Liver (tissue), 9 donors: ENCODE results near the gene NUP43. TPM values are rescaled to one million over a fixed set of nuclear protein-coding genes. Genes with fewer than 3 reads are reported as not detected.

Source experiments
- DNase-seq: peaks from one replicate; pipeline ENCODE4 v3.0.0-alpha.2; 2017; ENCODE audit warnings: low spot score
- H3K27ac ChIP-seq, 2 donors: one replicate each; pipeline ENCODE4 v1.7.0; 2013; ENCODE audit warnings: inconsistent platforms in 2 of 2, low read length in 2 of 2, control low read depth in 1 of 2, low read depth in 1 of 2, mild to moderate bottlenecking in 1 of 2
- H3K27me3 ChIP-seq, 4 donors: one replicate each; pipeline versions ENCODE4 v1.6.1 to v1.7.0; 2013; ENCODE audit warnings: low read length in 3 of 4, inconsistent platforms in 1 of 4, mild to moderate bottlenecking in 1 of 4, moderate library complexity in 1 of 4; ENCODE audit not compliant: control insufficient read depth in 4 of 4, insufficient read depth in 4 of 4
- H3K36me3 ChIP-seq, 4 donors: one replicate each; pipeline versions ENCODE4 v1.6.1 to v1.7.0; 2013; ENCODE audit warnings: low read length in 3 of 4, mild to moderate bottlenecking in 3 of 4, low read depth in 1 of 4, moderate library complexity in 1 of 4; ENCODE audit not compliant: control insufficient read depth in 4 of 4, insufficient read depth in 3 of 4
- H3K4me1 ChIP-seq, 4 donors: one replicate each; pipeline versions ENCODE4 v1.6.1 to v1.7.0; 2013; ENCODE audit warnings: low read length in 3 of 4, mild to moderate bottlenecking in 3 of 4, moderate library complexity in 1 of 4; ENCODE audit not compliant: control insufficient read depth in 4 of 4, insufficient read depth in 4 of 4
- H3K4me3 ChIP-seq, 3 donors: one replicate each; pipeline versions ENCODE4 v1.6.1 to v1.7.0; 2013; ENCODE audit warnings: low read length in 3 of 3, control low read depth in 1 of 3, low read depth in 1 of 3, mild to moderate bottlenecking in 1 of 3
- H3K9ac ChIP-seq, 2 donors: one replicate each; pipeline ENCODE4 v1.7.0; 2013; ENCODE audit warnings: low read length in 2 of 2, mild to moderate bottlenecking in 2 of 2, moderate library complexity in 2 of 2, control low read depth in 1 of 2, low read depth in 1 of 2
- H3K9me3 ChIP-seq, 4 donors: one replicate each; pipeline versions ENCODE4 v1.6.1 to v1.7.0; 2013; ENCODE audit warnings: low read length in 3 of 4; ENCODE audit not compliant: control insufficient read depth in 4 of 4
- EGR1 ChIP-seq, 2 donors: IDR thresholded peaks; 2 replicates each; pipeline ENCODE4 v1.6.1; 2016 to 2018; ENCODE audit warnings: antibody characterized with exemption in 2 of 2, low read depth in 2 of 2
- FOXA1 ChIP-seq: IDR thresholded peaks from 2 replicates; pipeline ENCODE4 v1.6.1; 2016; ENCODE audit warnings: antibody characterized with exemption
- FOXA2 ChIP-seq: IDR thresholded peaks from 2 replicates; pipeline ENCODE4 v1.6.1; 2016; ENCODE audit warnings: antibody characterized with exemption
- GABPA ChIP-seq, 2 donors: IDR thresholded peaks in 1 of 2; conservative IDR thresholded peaks in 1 of 2; 2 replicates each; pipeline ENCODE4 v1.6.1; 2016; ENCODE audit warnings: antibody characterized with exemption in 2 of 2, mild to moderate bottlenecking in 1 of 2, moderate library complexity in 1 of 2
- HNF4A ChIP-seq, 2 donors: conservative IDR thresholded peaks; 2 replicates each; pipeline ENCODE4 v1.6.1; 2016; ENCODE audit warnings: antibody characterized with exemption in 2 of 2, mild to moderate bottlenecking in 2 of 2
- HNF4G ChIP-seq: IDR thresholded peaks from 2 replicates; pipeline ENCODE4 v1.6.1; 2016; ENCODE audit warnings: antibody characterized with exemption
- JUND ChIP-seq, 2 donors: IDR thresholded peaks; 2 replicates each; pipeline ENCODE4 v1.6.1; 2016; ENCODE audit warnings: antibody characterized with exemption in 2 of 2
- NR2F2 ChIP-seq: IDR thresholded peaks from 2 replicates; pipeline ENCODE4 v1.6.1; 2016; ENCODE audit warnings: antibody characterized with exemption
- RAD21 ChIP-seq, 2 donors: IDR thresholded peaks; 2 replicates each; pipeline ENCODE4 v1.6.1; 2016; ENCODE audit warnings: antibody characterized with exemption in 2 of 2, mild to moderate bottlenecking in 2 of 2
- RXRA ChIP-seq, 2 donors: IDR thresholded peaks; 2 replicates each; pipeline ENCODE4 v1.6.1; 2017 to 2018; ENCODE audit warnings: antibody characterized with exemption in 2 of 2, mild to moderate bottlenecking in 1 of 2
- SP1 ChIP-seq: IDR thresholded peaks from 2 replicates; pipeline ENCODE4 v1.6.1; 2018; ENCODE audit warnings: antibody characterized with exemption, mild to moderate bottlenecking
- TAF1 ChIP-seq: conservative IDR thresholded peaks from 2 replicates; pipeline ENCODE4 v1.6.1; 2016; ENCODE audit warnings: antibody characterized with exemption, mild to moderate bottlenecking
- YY1 ChIP-seq: IDR thresholded peaks from 2 replicates; pipeline ENCODE4 v1.6.1; 2016; ENCODE audit warnings: antibody characterized with exemption, mild to moderate bottlenecking
- WGBS: extraction: QIAGEN DNeasy Blood & Tissue Kit; methylation state at CpG from one replicate; pipeline ENCODE4 v1.1.7; 2013; 5-methylcytosine and 5-hydroxymethylcytosine counted together
- polyA plus RNA-seq, 2 donors: library from polyadenylated mRNA; stranded (reverse) in 1 of 2; unstranded in 1 of 2; fragments of 200-250 nt in 1 of 2; fragments of >200 nt in 1 of 2; fragmentation: Nextera tagmentation in 1 of 2; extraction: Ambion mirVana in 1 of 2; gene quantifications; one replicate each; pipeline versions ENCODE4 v1.2.1 to v1.2.3, GENCODE V29; 2013 to 2015
- total RNA-seq, 2 donors: library from RNA; depleted of rRNA; stranded (reverse); fragments of >200 nt; gene quantifications; one replicate each; pipeline ENCODE4 v1.2.3, GENCODE V29; 2014
- TF ChIP-seq, protein P1 (sequence below): IDR thresholded peaks from 2 replicates; pipeline ENCODE4 v1.6.1; 2016; ENCODE audit warnings: antibody characterized with exemption, mild to moderate bottlenecking
- TF ChIP-seq, protein P2 (sequence below): IDR thresholded peaks from 2 replicates; pipeline ENCODE4 v1.6.1; 2016; ENCODE audit warnings: antibody characterized with exemption
- TF ChIP-seq, protein P3 (sequence below): IDR thresholded peaks from 2 replicates; pipeline ENCODE4 v1.6.1; 2016; ENCODE audit warnings: antibody characterized with exemption
- TF ChIP-seq, protein P4 (sequence below): IDR thresholded peaks from 2 replicates; pipeline ENCODE4 v1.6.1; 2016; ENCODE audit warnings: antibody characterized with exemption
- TF ChIP-seq, protein P5 (sequence below): fragments of 150-350 bp; IDR thresholded peaks from 2 replicates; pipeline ENCODE4 v1.5.1; 2017; ENCODE audit warnings: improper control_type of control experiment, low read depth, low read length; ENCODE audit not compliant: missing input control
- donor health status: healthy.
- donor health status: healthy.
- donor health status: healthy.
- donor health status: healthy.
- donor health status: healthy.

Gene NUP43
- total and polyA plus RNA-seq, 4 donors, result 3.2 to 18.5 (median 10.4) TPM

DNA sequence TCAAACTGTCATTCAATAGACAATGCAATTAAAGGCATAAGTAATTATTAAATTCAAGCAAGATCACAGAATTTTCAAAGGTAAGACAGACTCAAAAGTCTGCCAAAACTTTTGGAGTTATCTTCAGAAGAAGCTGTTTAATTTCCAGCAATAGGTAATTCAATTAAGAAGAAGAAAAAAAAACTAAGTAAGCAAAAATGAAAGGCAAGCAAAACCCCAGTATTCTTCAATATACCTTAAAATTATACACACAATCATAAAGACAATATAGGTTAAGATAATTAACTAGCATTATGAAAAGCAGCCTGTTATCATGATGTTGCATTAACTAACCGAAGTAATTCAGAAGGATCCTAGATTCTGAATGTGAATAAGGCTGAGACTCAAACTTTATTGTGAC is 31.9 kb downstream of the NUP43 start:
- no peak for DNase-seq
- H3K9me3 ChIP-seq, result no peaks in the 10 kb centered on the region
- 96% methylated on average over 1 of the region's 1 CpG for WGBS
- no peak overlapping the region for H3K4me3 ChIP-seq
- no peak for TF ChIP-seq EGR1 (IDR thresholded peaks at IDR 0.05; ENCODE audit: low read depth in 2 of 2)
- TF ChIP-seq, protein P1, sequence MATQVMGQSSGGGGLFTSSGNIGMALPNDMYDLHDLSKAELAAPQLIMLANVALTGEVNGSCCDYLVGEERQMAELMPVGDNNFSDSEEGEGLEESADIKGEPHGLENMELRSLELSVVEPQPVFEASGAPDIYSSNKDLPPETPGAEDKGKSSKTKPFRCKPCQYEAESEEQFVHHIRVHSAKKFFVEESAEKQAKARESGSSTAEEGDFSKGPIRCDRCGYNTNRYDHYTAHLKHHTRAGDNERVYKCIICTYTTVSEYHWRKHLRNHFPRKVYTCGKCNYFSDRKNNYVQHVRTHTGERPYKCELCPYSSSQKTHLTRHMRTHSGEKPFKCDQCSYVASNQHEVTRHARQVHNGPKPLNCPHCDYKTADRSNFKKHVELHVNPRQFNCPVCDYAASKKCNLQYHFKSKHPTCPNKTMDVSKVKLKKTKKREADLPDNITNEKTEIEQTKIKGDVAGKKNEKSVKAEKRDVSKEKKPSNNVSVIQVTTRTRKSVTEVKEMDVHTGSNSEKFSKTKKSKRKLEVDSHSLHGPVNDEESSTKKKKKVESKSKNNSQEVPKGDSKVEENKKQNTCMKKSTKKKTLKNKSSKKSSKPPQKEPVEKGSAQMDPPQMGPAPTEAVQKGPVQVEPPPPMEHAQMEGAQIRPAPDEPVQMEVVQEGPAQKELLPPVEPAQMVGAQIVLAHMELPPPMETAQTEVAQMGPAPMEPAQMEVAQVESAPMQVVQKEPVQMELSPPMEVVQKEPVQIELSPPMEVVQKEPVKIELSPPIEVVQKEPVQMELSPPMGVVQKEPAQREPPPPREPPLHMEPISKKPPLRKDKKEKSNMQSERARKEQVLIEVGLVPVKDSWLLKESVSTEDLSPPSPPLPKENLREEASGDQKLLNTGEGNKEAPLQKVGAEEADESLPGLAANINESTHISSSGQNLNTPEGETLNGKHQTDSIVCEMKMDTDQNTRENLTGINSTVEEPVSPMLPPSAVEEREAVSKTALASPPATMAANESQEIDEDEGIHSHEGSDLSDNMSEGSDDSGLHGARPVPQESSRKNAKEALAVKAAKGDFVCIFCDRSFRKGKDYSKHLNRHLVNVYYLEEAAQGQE, result no peak
- TF ChIP-seq, protein P2, sequence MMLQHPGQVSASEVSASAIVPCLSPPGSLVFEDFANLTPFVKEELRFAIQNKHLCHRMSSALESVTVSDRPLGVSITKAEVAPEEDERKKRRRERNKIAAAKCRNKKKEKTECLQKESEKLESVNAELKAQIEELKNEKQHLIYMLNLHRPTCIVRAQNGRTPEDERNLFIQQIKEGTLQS, result no peak
- no peak for TF ChIP-seq YY1
- no peak for TF ChIP-seq HNF4G
- TF ChIP-seq SP1, result no peak
- TF ChIP-seq FOXA2, result no peak
- TF ChIP-seq, protein P3, sequence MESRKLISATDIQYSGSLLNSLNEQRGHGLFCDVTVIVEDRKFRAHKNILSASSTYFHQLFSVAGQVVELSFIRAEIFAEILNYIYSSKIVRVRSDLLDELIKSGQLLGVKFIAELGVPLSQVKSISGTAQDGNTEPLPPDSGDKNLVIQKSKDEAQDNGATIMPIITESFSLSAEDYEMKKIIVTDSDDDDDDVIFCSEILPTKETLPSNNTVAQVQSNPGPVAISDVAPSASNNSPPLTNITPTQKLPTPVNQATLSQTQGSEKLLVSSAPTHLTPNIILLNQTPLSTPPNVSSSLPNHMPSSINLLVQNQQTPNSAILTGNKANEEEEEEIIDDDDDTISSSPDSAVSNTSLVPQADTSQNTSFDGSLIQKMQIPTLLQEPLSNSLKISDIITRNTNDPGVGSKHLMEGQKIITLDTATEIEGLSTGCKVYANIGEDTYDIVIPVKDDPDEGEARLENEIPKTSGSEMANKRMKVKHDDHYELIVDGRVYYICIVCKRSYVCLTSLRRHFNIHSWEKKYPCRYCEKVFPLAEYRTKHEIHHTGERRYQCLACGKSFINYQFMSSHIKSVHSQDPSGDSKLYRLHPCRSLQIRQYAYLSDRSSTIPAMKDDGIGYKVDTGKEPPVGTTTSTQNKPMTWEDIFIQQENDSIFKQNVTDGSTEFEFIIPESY, result no peak
- H3K4me1 ChIP-seq, result peaks cover 5 to 21% (median 11%) of the 10 kb centered on the region in 4 donors
- no peaks in the 10 kb centered on the region for H3K27me3 ChIP-seq
- no peak overlapping the region for H3K27ac ChIP-seq
- no peaks in the 10 kb centered on the region for H3K36me3 ChIP-seq
- no peak overlapping the region for H3K9ac ChIP-seq

DNA sequence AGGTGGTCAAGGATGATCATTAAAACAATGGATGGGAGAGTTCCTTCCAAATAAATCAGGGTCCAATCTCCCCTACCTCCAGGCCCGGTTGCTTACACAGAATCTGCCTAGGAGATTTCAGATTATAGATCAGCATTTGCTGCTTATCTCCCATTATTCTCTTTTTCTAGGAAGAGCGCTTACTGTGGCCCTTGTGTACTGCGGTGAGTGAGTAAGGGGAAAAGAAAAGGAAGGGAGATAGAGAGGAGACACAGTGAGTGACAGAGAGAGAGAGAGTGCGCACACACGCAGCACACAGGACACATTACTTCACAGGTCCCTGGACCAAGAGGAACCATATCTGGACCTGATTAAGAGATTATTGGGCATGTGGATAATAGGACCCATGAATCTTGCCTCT is 34.6 kb downstream of the NUP43 start:
- 97% methylated on average over 5 of the region's 5 CpGs for WGBS
- TF ChIP-seq TAF1, result no peak
- TF ChIP-seq RAD21 (IDR thresholded peaks at IDR 0.05), result no peak
- TF ChIP-seq RXRA (IDR thresholded peaks at IDR 0.05), result no peak
- no peak for TF ChIP-seq SP1
- TF ChIP-seq, protein P1, result no peak
- TF ChIP-seq JUND (IDR thresholded peaks at IDR 0.05), result no peak
- TF ChIP-seq, protein P3, result no peak
- no peak for TF ChIP-seq FOXA2
- TF ChIP-seq, protein P2, result no peak
- TF ChIP-seq, protein P4, sequence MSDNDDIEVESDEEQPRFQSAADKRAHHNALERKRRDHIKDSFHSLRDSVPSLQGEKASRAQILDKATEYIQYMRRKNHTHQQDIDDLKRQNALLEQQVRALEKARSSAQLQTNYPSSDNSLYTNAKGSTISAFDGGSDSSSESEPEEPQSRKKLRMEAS, result no peak
- TF ChIP-seq, protein P5, sequence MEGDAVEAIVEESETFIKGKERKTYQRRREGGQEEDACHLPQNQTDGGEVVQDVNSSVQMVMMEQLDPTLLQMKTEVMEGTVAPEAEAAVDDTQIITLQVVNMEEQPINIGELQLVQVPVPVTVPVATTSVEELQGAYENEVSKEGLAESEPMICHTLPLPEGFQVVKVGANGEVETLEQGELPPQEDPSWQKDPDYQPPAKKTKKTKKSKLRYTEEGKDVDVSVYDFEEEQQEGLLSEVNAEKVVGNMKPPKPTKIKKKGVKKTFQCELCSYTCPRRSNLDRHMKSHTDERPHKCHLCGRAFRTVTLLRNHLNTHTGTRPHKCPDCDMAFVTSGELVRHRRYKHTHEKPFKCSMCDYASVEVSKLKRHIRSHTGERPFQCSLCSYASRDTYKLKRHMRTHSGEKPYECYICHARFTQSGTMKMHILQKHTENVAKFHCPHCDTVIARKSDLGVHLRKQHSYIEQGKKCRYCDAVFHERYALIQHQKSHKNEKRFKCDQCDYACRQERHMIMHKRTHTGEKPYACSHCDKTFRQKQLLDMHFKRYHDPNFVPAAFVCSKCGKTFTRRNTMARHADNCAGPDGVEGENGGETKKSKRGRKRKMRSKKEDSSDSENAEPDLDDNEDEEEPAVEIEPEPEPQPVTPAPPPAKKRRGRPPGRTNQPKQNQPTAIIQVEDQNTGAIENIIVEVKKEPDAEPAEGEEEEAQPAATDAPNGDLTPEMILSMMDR, result no peak
- no peak for TF ChIP-seq HNF4A (conservative IDR thresholded peaks at IDR 0.05)
- TF ChIP-seq HNF4G, result no peak
- TF ChIP-seq NR2F2, result no peak
- no peak for TF ChIP-seq EGR1 (IDR thresholded peaks at IDR 0.05; ENCODE audit: low read depth in 2 of 2)
- no peak for TF ChIP-seq GABPA (IDR thresholded peaks at IDR 0.05 in 1 of 2, conservative IDR thresholded peaks at IDR 0.05 in 1 of 2)
- TF ChIP-seq YY1, result no peak
- no peak for TF ChIP-seq FOXA1
- Histone ChIP-seq H3K27me3 (no peaks in the 10 kb centered on the region), H3K9ac (no peak overlapping the region), H3K4me3 (no peak overlapping the region), H3K4me1 (peaks cover 5 to 10% (median 7%) of the 10 kb centered on the region in 4 donors), H3K9me3 (no peaks in the 10 kb centered on the region), H3K36me3 (no peaks in the 10 kb centered on the region), H3K27ac (no peak overlapping the region)
- DNase-seq, result no peak
